HCT116 (cell line): ENCODE measurements around the gene POU3F1.

Experiments
- CEBPB ChIP-seq: IDR thresholded peaks from 2 replicates; pipeline ENCODE4 v1.6.1; 2012; ENCODE audit warnings: low read depth
- ELF1 ChIP-seq: IDR thresholded peaks from 2 replicates; pipeline ENCODE4 v1.6.1; 2012; ENCODE audit warnings: low read depth, borderline replicate concordance
- EZH2 ChIP-seq: fragments of 200-600 bp; sonication (generic); IDR thresholded peaks from 2 replicates; pipeline ENCODE4 v1.6.1; 2017; ENCODE audit warnings: antibody characterized with exemption, mixed run types
- EZH2phosphoT487 ChIP-seq: fragments of 200-600 bp; IDR thresholded peaks from 2 replicates; pipeline ENCODE4 v1.6.1; 2018; ENCODE audit warnings: antibody characterized with exemption, borderline replicate concordance
- JUND ChIP-seq: IDR thresholded peaks from 2 replicates; pipeline ENCODE4 v1.6.1; 2012
- POLR2A ChIP-seq: IDR thresholded peaks from 2 replicates; pipeline ENCODE4 v1.7.0; 2011; ENCODE audit warnings: borderline replicate concordance; ENCODE audit not compliant: insufficient read depth, insufficient read length; ENCODE audit errors: extremely low read depth
- POLR2AphosphoS5 ChIP-seq: IDR thresholded peaks from 2 replicates; pipeline ENCODE4 v1.6.1; 2011; ENCODE audit warnings: mild to moderate bottlenecking, low read depth, low read length, moderate library complexity
- RAD21 ChIP-seq: IDR thresholded peaks from 2 replicates; pipeline ENCODE4 v1.6.1; 2012; ENCODE audit warnings: low read depth, mild to moderate bottlenecking
- SIN3A ChIP-seq: IDR thresholded peaks from 2 replicates; pipeline ENCODE4 v1.6.1; 2012; ENCODE audit warnings: low read depth
- SP1 ChIP-seq: IDR thresholded peaks from 2 replicates; pipeline ENCODE4 v1.6.1; 2012; ENCODE audit warnings: low read depth
- YY1 ChIP-seq: IDR thresholded peaks from 2 replicates; pipeline ENCODE4 v1.6.1; 2011; ENCODE audit warnings: low read length, low read depth, moderate library complexity, mild to moderate bottlenecking; ENCODE audit not compliant: insufficient replicate concordance; ENCODE audit errors: extremely low read depth
- TF ChIP-seq, protein P1 (sequence below), 3 experiments: fragments of 200-600 bp in 1 of 3; sonication (generic) in 1 of 3; IDR thresholded peaks in 2 of 3; conservative IDR thresholded peaks in 1 of 3; 2 replicates each; pipeline ENCODE4 v1.5.1; 2012 to 2017; ENCODE audit warnings: low read depth in 2 of 3, low read length in 2 of 3, antibody characterized with exemption in 1 of 3, borderline replicate concordance in 1 of 3, control low read depth in 1 of 3, mild to moderate bottlenecking in 1 of 3, mixed read lengths in 1 of 3, mixed run types in 1 of 3, moderate library complexity in 1 of 3; ENCODE audit not compliant: insufficient read depth in 1 of 3
- TF ChIP-seq, protein P2 (sequence below): IDR thresholded peaks from 2 replicates; pipeline ENCODE4 v1.6.1; 2012; ENCODE audit warnings: low read depth
- TF ChIP-seq, protein P3 (sequence below): IDR thresholded peaks from 2 replicates; pipeline ENCODE4 v1.6.1; 2011; ENCODE audit warnings: mild to moderate bottlenecking, low read length, moderate library complexity; ENCODE audit not compliant: insufficient replicate concordance; ENCODE audit errors: extremely low read depth

DNA sequence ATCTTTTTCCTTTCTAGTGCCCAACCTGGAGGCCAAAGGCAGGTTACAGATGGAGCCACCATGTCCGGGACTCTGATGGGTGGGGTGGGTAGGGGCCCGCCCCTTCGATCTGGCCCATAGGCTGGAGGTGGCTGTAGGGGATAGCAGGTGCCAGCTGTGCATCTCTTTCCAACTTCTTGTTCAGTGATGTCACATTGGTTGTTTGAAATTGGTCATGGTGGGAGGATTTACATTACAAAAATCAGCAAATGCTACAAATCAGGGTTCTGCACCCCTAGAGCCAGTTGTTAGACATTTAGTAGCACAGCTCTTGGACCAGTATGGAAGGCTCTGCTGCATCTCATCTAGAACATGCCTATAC, 22.4 kb upstream of the POU3F1 start:
- TF ChIP-seq, protein P1, sequence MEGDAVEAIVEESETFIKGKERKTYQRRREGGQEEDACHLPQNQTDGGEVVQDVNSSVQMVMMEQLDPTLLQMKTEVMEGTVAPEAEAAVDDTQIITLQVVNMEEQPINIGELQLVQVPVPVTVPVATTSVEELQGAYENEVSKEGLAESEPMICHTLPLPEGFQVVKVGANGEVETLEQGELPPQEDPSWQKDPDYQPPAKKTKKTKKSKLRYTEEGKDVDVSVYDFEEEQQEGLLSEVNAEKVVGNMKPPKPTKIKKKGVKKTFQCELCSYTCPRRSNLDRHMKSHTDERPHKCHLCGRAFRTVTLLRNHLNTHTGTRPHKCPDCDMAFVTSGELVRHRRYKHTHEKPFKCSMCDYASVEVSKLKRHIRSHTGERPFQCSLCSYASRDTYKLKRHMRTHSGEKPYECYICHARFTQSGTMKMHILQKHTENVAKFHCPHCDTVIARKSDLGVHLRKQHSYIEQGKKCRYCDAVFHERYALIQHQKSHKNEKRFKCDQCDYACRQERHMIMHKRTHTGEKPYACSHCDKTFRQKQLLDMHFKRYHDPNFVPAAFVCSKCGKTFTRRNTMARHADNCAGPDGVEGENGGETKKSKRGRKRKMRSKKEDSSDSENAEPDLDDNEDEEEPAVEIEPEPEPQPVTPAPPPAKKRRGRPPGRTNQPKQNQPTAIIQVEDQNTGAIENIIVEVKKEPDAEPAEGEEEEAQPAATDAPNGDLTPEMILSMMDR (IDR thresholded peaks at IDR 0.05 in 2 of 3, conservative IDR thresholded peaks at IDR 0.05 in 1 of 3; ENCODE audit: borderline replicate concordance in 1 of 3, insufficient read depth in 1 of 3, low read depth in 2 of 3, low read length in 2 of 3), result no peak
- TF ChIP-seq EZH2 (no peak), POLR2A (no peak), CEBPB (no peak), EZH2phosphoT487 (no peak), POLR2AphosphoS5 (no peak), SP1 (no peak), YY1 (no peak), JUND (no peak), SIN3A (no peak), ELF1 (no peak), RAD21 (no peak)
- TF ChIP-seq, protein P2, sequence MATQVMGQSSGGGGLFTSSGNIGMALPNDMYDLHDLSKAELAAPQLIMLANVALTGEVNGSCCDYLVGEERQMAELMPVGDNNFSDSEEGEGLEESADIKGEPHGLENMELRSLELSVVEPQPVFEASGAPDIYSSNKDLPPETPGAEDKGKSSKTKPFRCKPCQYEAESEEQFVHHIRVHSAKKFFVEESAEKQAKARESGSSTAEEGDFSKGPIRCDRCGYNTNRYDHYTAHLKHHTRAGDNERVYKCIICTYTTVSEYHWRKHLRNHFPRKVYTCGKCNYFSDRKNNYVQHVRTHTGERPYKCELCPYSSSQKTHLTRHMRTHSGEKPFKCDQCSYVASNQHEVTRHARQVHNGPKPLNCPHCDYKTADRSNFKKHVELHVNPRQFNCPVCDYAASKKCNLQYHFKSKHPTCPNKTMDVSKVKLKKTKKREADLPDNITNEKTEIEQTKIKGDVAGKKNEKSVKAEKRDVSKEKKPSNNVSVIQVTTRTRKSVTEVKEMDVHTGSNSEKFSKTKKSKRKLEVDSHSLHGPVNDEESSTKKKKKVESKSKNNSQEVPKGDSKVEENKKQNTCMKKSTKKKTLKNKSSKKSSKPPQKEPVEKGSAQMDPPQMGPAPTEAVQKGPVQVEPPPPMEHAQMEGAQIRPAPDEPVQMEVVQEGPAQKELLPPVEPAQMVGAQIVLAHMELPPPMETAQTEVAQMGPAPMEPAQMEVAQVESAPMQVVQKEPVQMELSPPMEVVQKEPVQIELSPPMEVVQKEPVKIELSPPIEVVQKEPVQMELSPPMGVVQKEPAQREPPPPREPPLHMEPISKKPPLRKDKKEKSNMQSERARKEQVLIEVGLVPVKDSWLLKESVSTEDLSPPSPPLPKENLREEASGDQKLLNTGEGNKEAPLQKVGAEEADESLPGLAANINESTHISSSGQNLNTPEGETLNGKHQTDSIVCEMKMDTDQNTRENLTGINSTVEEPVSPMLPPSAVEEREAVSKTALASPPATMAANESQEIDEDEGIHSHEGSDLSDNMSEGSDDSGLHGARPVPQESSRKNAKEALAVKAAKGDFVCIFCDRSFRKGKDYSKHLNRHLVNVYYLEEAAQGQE, result no peak
- TF ChIP-seq, protein P3, sequence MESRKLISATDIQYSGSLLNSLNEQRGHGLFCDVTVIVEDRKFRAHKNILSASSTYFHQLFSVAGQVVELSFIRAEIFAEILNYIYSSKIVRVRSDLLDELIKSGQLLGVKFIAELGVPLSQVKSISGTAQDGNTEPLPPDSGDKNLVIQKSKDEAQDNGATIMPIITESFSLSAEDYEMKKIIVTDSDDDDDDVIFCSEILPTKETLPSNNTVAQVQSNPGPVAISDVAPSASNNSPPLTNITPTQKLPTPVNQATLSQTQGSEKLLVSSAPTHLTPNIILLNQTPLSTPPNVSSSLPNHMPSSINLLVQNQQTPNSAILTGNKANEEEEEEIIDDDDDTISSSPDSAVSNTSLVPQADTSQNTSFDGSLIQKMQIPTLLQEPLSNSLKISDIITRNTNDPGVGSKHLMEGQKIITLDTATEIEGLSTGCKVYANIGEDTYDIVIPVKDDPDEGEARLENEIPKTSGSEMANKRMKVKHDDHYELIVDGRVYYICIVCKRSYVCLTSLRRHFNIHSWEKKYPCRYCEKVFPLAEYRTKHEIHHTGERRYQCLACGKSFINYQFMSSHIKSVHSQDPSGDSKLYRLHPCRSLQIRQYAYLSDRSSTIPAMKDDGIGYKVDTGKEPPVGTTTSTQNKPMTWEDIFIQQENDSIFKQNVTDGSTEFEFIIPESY, result no peak
